Peyer's patch (tissue), 4 donors: ENCODE data around the gene ZC3HAV1L.

Source experiments
- POLR2A ChIP-seq, 2 donors: fragments of 450-650 bp; IDR thresholded peaks; one replicate each; pipeline ENCODE4 v1.5.1; 2017; ENCODE audit warnings: antibody characterized with exemption in 2 of 2, mild to moderate bottlenecking in 2 of 2, moderate library complexity in 2 of 2
- TF ChIP-seq, protein P1 (sequence below), 6 experiments: fragments of 450-650 bp in 4 of 6; fragments of 200-600 bp in 2 of 6; sonication (generic) in 1 of 6; IDR thresholded peaks; one replicate each; pipeline ENCODE4 v1.5.1; 2017 to 2019; ENCODE audit warnings: antibody characterized with exemption in 6 of 6, mild to moderate bottlenecking in 3 of 6, moderate library complexity in 1 of 6

DNA sequence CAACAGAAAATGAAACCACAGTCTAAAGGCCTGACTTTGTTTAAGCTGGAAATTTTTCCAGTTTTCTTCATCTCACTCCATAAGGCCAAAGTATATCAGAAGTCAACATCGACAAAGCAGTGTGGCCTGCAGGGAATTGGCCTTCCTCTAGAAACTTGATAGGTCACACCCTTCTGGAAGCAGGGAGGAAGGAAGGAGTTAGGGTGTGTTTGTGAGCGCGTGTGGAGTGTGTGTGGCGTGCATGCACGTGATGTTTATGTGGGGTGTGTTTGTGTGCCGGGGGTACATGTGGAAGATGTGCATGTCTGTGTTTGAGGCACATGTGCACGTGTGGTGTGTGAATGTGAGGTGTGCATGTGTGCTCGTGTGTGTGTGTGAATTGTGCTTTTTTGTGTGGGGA is 45.1 kb upstream of the ZC3HAV1L start:
- TF ChIP-seq, protein P1, sequence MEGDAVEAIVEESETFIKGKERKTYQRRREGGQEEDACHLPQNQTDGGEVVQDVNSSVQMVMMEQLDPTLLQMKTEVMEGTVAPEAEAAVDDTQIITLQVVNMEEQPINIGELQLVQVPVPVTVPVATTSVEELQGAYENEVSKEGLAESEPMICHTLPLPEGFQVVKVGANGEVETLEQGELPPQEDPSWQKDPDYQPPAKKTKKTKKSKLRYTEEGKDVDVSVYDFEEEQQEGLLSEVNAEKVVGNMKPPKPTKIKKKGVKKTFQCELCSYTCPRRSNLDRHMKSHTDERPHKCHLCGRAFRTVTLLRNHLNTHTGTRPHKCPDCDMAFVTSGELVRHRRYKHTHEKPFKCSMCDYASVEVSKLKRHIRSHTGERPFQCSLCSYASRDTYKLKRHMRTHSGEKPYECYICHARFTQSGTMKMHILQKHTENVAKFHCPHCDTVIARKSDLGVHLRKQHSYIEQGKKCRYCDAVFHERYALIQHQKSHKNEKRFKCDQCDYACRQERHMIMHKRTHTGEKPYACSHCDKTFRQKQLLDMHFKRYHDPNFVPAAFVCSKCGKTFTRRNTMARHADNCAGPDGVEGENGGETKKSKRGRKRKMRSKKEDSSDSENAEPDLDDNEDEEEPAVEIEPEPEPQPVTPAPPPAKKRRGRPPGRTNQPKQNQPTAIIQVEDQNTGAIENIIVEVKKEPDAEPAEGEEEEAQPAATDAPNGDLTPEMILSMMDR (IDR thresholded peaks at IDR 0.05): no peak
- TF ChIP-seq POLR2A (IDR thresholded peaks at IDR 0.05): no peak
